OCI-LY3 (cell line): Measurements from ENCODE around the gene SRRM5.
A peak's percentile ranks its signal among the peaks of the same experiment; 100 is the strongest.

Experiments used
- H2AFZ ChIP-seq: fragments of 200-600, 300-600 bp; shearing (Covaris generic); 2 replicates; pipeline ENCODE4 v1.6.0; 2014; ENCODE audit warnings: antibody characterized with exemption, low read depth, low read length
- H3K27ac ChIP-seq: fragments of 200-600, 300-600 bp; sonication (generic); 2 replicates; pipeline ENCODE4 v1.5.1; 2014; ENCODE audit warnings: mild to moderate bottlenecking, low read length, moderate library complexity, mixed read lengths
- H3K27me3 ChIP-seq: fragments of 200-600, 300-600 bp; sonication (generic); 2 replicates; pipeline ENCODE4 v1.6.1; 2014; ENCODE audit warnings: low read depth, low read length, mixed read lengths
- H3K36me3 ChIP-seq: fragments of 200-600, 300-600 bp; sonication (generic); replicated peaks from 2 replicates; pipeline ENCODE3; 2014; ENCODE audit warnings: low read depth, low read length, mixed read lengths
- H3K4me1 ChIP-seq: fragments of 300-600, 200-600 bp; sonication (generic); 2 replicates; pipeline ENCODE4 v1.6.1; 2014; ENCODE audit warnings: low read length, mixed read lengths
- H3K4me2 ChIP-seq: fragments of 200-600, 300-600 bp; sonication (generic); 2 replicates; pipeline ENCODE4 v1.6.1; 2014; ENCODE audit warnings: low read length, mixed read lengths
- H3K4me3 ChIP-seq: fragments of 300-600, 200-600 bp; sonication (generic); 2 replicates; pipeline ENCODE4 v1.5.1; 2014; ENCODE audit warnings: antibody characterized with exemption, mild to moderate bottlenecking, low read length, moderate library complexity
- H3K79me2 ChIP-seq: fragments of 300-600, 200-600 bp; shearing (Covaris generic); 2 replicates; pipeline ENCODE4 v1.6.1; 2014; ENCODE audit warnings: mild to moderate bottlenecking, low read length, mixed read lengths
- H3K9ac ChIP-seq: fragments of 300-600, 200-600 bp; shearing (Covaris generic); 2 replicates; pipeline ENCODE4 v1.6.0; 2014; ENCODE audit warnings: mild to moderate bottlenecking, low read length, moderate library complexity
- H3K9me3 ChIP-seq: fragments of 200-600, 300-600 bp; shearing (Covaris generic); 2 replicates; pipeline ENCODE4 v1.6.1; 2014; ENCODE audit warnings: low read length, mixed read lengths; ENCODE audit not compliant: insufficient read depth
- H4K20me1 ChIP-seq: fragments of 200-600, 300-600 bp; sonication (generic); 2 replicates; pipeline ENCODE4 v1.6.1; 2016; ENCODE audit warnings: low read length, mixed read lengths; ENCODE audit not compliant: insufficient read depth
- EZH2phosphoT487 ChIP-seq: fragments of 200-600 bp; shearing (Covaris generic); IDR thresholded peaks from 2 replicates; pipeline ENCODE4 v1.6.1; 2018; ENCODE audit warnings: antibody characterized with exemption, mixed run types, low read depth
- TF ChIP-seq, protein P1 (sequence below): fragments of 200-600, 300-600 bp; sonication (generic); IDR thresholded peaks from 2 replicates; pipeline ENCODE4 v1.5.1; 2014; ENCODE audit warnings: antibody characterized with exemption, low read length, low read depth

Gene SRRM5

DNA sequence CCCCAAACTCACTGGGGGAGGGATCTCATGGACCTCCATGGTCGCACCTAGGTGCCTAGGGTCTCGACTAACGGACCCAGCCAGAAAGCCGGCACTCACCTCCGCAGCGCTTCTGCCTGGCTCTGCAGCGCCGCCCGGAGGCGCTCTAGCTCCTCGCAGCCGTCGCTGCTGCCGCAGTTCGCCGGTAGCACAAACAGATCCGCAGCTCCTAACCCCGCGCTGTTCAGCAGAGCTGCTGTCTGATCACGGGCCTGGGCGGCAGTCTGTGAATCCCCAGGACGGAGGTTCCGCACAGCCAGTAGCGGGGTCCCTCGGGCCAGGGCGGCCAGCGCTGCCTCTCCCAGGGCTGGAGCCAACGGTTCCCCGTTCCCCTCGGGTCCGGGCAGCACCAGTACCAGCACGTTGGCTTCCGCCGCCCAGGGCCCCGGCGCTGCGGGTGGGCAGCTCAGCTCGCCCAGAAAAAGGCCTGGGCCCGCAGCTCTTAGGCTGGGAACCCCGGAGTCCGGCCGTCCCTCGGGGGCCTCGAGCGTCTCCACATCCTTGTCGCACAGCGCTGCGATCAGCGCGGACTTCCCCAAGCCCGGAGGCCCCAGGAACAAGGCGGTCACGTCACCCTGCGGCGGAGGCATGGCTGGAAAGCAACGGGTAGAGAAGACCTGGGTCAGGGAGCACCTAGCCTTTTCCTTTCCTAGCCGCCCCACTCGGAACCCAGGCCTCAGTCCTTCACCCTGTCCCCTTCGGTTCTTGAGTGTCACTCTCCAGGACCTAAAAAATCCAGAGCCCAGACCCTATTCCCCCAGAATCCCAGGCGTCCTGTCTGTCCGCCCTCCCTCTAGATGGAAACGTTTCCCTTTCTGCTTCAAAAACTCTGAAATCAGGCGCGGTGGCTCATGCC, 16.9 kb upstream of the SRRM5 start:
- H3K36me3 ChIP-seq, result peaks cover 27% of the 10 kb centered on the region
- peaks cover 22% of the 10 kb centered on the region for H3K4me1 ChIP-seq
- H3K9me3 ChIP-seq, result no peaks in the 10 kb centered on the region
- H3K4me3 ChIP-seq, result peak overlapping the region; percentile 78
- H3K27me3 ChIP-seq, result no peaks in the 10 kb centered on the region
- peaks cover 47% of the 10 kb centered on the region for H3K79me2 ChIP-seq
- H2AFZ ChIP-seq, result no peak overlapping the region; the same call in 1 of the 2 replicates
- H4K20me1 ChIP-seq, result no peaks in the 10 kb centered on the region
- peak overlapping the region; percentile 77 for H3K4me2 ChIP-seq
- no peak for TF ChIP-seq EZH2phosphoT487
- TF ChIP-seq, protein P1, sequence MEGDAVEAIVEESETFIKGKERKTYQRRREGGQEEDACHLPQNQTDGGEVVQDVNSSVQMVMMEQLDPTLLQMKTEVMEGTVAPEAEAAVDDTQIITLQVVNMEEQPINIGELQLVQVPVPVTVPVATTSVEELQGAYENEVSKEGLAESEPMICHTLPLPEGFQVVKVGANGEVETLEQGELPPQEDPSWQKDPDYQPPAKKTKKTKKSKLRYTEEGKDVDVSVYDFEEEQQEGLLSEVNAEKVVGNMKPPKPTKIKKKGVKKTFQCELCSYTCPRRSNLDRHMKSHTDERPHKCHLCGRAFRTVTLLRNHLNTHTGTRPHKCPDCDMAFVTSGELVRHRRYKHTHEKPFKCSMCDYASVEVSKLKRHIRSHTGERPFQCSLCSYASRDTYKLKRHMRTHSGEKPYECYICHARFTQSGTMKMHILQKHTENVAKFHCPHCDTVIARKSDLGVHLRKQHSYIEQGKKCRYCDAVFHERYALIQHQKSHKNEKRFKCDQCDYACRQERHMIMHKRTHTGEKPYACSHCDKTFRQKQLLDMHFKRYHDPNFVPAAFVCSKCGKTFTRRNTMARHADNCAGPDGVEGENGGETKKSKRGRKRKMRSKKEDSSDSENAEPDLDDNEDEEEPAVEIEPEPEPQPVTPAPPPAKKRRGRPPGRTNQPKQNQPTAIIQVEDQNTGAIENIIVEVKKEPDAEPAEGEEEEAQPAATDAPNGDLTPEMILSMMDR, result peak; percentile 67
- H3K27ac ChIP-seq, result peak overlapping the region; percentile 41
- H3K9ac ChIP-seq, result peak overlapping the region; percentile 84

DNA sequence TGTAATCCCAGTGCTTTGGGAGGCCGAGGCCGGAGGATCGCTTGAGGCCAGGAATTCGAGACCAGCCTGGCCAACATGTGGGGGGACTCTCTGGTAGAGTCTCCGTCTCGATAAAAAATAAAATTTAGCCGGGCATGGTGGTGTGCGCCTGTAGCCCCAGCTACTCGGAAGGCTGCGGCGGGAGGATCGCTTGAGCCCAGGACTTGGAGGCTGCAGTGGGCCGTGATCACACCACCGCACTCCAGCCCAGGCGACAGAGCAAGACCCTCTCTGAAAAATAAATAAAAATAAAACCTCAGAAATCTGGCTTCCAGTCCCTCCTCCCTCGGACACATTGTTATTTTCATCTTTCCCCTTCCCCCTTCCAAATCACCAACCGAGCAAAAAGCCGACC, 16.3 kb upstream of the SRRM5 start:
- Histone ChIP-seq H3K4me2 (peak overlapping the region; percentile 77), H3K79me2 (peaks cover 47% of the 10 kb centered on the region), H3K36me3 (peaks cover 31% of the 10 kb centered on the region), H3K9me3 (no peaks in the 10 kb centered on the region), H4K20me1 (no peaks in the 10 kb centered on the region), H3K27ac (peak overlapping the region; percentile 41), H2AFZ (no peak overlapping the region), H3K4me1 (peaks cover 22% of the 10 kb centered on the region), H3K27me3 (no peaks in the 10 kb centered on the region), H3K4me3 (peak overlapping the region; percentile 78), H3K9ac (peak overlapping the region; percentile 84)
- TF ChIP-seq EZH2phosphoT487, result no peak
- TF ChIP-seq, protein P1, result no peak

DNA sequence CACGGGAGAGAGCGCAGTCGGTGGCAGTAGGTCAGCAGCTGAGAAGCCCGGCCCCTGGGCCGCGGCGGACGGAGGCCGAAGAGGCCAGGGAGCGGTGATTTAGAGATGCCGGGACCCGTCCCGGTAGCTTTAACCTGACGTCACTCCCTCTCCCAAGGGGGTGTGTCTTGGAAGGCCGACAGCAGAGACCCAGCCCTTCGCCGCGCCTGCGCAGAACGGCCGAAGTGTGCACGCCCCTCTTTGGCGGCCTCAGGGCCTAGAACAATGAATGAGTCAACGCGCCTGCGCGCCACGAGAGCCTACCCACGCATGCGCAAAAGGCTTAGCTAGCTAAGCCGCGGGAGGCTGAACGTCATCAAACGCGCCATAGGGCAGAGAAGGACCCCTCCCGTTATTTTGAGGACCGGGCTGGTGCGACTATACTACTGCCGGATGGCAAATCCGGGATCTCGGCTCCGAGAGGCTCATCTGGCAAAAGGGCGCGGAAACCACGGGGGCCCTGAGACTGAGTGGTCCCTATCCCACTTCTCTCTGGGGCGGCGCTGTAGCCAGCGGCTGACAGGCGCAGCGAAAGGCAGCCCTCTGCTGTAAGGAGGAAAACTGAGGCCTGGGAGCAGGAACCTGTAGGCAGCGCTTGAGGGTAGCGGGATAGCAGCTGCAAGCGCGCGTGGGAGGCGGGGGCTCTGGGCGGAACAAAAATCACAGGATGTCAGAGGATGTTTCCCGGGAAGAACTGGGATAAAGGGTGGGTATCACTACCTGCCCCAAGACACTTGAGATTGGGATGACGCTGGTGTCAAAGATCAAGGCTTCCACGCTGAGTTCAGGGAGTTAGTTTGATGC, 15.7 kb upstream of the SRRM5 start, which contains the start of the genes IRGQ and ZNF576:
Gene IRGQ (minus strand): TSS at position 136 of the 843 bp plus-strand sequence. CDS start 796 bp downstream, outside the sequence.
Gene ZNF576 (plus strand): TSS at position 597 of the 843 bp plus-strand sequence. CDS start 514 bp downstream, outside the sequence.
- H2AFZ ChIP-seq, result peak within 1 kb of the TSS; percentile 70
- no peaks in the 10 kb centered on the region for H3K9me3 ChIP-seq
- peak within 1 kb of the TSS; percentile 81 for H3K27ac ChIP-seq
- H3K4me1 ChIP-seq, result peaks cover 22% of the 10 kb centered on the region
- H3K4me3 ChIP-seq, result peak within 1 kb of the TSS; percentile 91
- H3K4me2 ChIP-seq, result peak within 1 kb of the TSS; percentile 93
- TF ChIP-seq EZH2phosphoT487, result no peak
- TF ChIP-seq, protein P1, result no peak
- no peaks in the 10 kb centered on the region for H3K27me3 ChIP-seq
- H4K20me1 ChIP-seq, result no peaks in the 10 kb centered on the region
- H3K9ac ChIP-seq, result peak within 1 kb of the TSS; percentile 88
- H3K36me3 ChIP-seq, result peaks cover 31% of the 10 kb centered on the region
- H3K79me2 ChIP-seq, result peaks cover 47% of the 10 kb centered on the region
